Keratinocyte (primary cell): ENCODE data around the gene FATE1.

Experiments
- CTCF ChIP-seq, 3 experiments: IDR thresholded peaks in 1 of 3; conservative IDR thresholded peaks in 1 of 3; optimal IDR thresholded peaks in 1 of 3; 2 replicates in 2 of 3; 3 replicates in 1 of 3; pipeline versions ENCODE3 to v1.5.1; 2011; ENCODE audit warnings: low read length in 3 of 3, mild to moderate bottlenecking in 3 of 3, moderate library complexity in 2 of 3, control low read depth in 1 of 3, inconsistent platforms in 1 of 3; ENCODE audit not compliant: insufficient read depth in 2 of 3; ENCODE audit errors: extremely low read depth in 1 of 3
- EZH2 ChIP-seq: IDR thresholded peaks from one replicate; pipeline ENCODE4 v1.6.1; 2012; ENCODE audit warnings: inconsistent platforms, mild to moderate bottlenecking, low read length, moderate library complexity

GRCh38 chrX:151743651-151744470, 28.0 kb downstream of the FATE1 start:
- TF ChIP-seq CTCF (optimal IDR thresholded peaks at IDR 0.05 in 1 of 3, IDR thresholded peaks at IDR 0.05 in 1 of 3, conservative IDR thresholded peaks at IDR 0.05 in 1 of 3; ENCODE audit: extremely low read depth in 1 of 3, insufficient read depth in 2 of 3, low read length in 3 of 3): no peak
- no peak for TF ChIP-seq EZH2
